Measurements from ENCODE around the gene STOML2. TPM values are rescaled to one million over a fixed set of nuclear protein-coding genes. Genes with fewer than 3 reads are reported as not detected.

The STOML2 gene
- total and polyA plus RNA-seq, 9 of the 15 experiments (the other 6 are each of a cell fraction or from before 2014, with no cell fraction given) = 110 to 220 (median 174) TPM

GRCh38 chr9:35069020-35069419 lies 33.9 kb downstream of the STOML2 start (continued):
- no peak for TF ChIP-seq CHD7 (IDR thresholded peaks at IDR 0.05; ENCODE audit: low read depth, low read length)
